ENCODE results near the gene PTN. TPM values are rescaled to one million over a fixed set of nuclear protein-coding genes. Genes with fewer than 3 reads are reported as not detected.
"Not testable (repeated sequence)": the region's sequence is repeated elsewhere in the genome, so short reads cannot be mapped to it uniquely, and the experiment has no call there.

The PTN gene
- total RNA-seq, 1 donor from 2014 or later = 5.6 TPM

GRCh38 chr7:137282043-137282442 is 61.5 kb downstream of the PTN start:
- intact Hi-C loops (cut with DNase I) = no loop called here
- ATAC-seq = no peak

DNA sequence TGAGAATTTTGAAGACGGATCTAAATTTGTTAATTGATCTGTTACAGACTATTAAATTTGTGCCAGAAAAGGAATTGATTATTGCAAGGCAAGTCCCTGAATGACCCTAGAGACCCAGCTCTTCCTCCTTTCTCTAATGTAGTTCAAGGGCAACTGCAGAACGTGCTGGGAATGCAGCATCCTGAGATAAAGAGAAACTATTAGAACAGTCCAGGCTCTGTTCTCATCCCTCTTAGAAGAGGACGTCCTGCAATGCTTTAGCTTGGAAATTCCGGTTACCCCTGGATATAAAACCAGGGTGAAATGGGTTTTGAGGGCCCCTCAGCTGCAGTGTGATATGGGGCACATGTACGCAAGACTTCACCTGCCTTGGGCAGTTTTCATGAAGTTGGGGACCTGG is 67.3 kb downstream of the PTN start:
- intact Hi-C loops (cut with DNase I) = no loop called here

More at GRCh38 chr7:137282043-137282442, 61.5 kb downstream of the PTN start:
- no peak for DNase-seq (ENCODE audit: low spot score)

DNA sequence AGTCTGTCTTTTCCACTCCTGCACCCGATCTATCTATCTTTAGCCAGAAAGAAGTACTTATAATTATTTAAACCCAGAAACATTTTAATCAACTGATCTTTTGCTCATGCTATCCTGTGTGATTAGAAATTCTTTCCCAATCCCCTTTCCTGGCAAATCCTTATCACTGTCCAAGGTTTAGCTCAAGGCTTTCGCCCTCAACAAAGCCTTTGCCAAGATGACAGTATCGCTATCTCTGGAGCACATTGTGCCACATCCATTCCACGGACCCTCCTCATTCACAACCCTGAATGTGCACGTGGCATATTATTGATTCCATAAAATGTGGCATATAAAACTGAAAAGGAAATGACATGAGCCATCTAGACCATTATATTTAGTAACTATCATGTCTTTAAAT is 71.3 kb downstream of the PTN start:
- DNase-seq (ENCODE audit: low spot score) (no peak), ATAC-seq (no peak)
- intact Hi-C loops (cut with DNase I) = no loop called here

More for the DNA sequence above, 67.3 kb downstream of the PTN start:
- ATAC-seq = no peak
- DNase-seq (ENCODE audit: low spot score) = no peak

GRCh38 chr7:137269240-137269639 is 74.3 kb downstream of the PTN start:
- intact Hi-C loops (cut with DNase I) = no loop called here
- no peak for ATAC-seq
- no peak for DNase-seq (ENCODE audit: low spot score)

- DNase-seq (ENCODE audit: low spot score); ATAC-seq; intact Hi-C loops (cut with DNase I): not testable (repeated sequence)
Observed at GRCh38 chr7:137268001-137268865, 75.3 kb downstream of the PTN start.

DNA sequence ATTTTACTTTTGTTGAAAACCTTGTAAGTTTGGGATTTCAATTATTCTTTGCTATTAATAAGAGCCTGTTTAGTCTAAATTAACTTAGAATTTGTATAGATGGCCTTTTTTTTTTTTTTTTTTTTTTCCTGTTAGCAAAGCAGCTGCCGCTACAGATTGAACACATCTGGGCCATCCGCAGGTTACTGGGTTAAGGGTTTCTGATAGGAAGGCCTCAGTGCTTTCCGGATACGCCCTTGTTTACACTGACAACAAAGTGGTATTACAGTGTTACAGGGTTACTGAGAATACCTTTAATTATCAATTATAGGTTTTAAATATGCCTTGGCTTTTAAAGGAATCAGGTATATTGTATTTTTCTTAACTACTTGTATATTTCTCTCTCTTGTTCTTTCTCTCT is 76.8 kb downstream of the PTN start:
- ATAC-seq (no peak), DNase-seq (ENCODE audit: low spot score) (no peak)
- intact Hi-C loops (cut with DNase I) = no loop called here

DNA sequence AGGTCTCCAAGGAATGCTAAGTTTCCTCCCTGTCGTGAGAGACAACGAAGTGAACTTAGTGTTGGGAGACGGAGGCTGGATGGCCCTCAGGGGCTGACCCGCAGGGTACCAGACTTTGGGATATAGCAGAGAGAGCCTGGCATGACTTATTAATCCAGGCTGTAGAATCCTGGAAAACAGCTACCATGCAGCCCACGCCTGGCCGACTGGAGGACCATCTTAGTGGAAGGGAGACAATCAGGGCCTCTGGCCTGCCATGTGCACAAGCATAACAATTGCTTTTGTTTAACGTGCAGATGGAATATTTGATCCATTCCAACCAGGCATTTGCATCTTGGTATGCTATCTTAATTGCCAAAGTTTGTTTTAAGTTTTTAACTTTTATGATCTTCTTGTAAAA is 78.1 kb downstream of the PTN start:
- intact Hi-C loops (cut with DNase I); DNase-seq (ENCODE audit: low spot score); ATAC-seq: not testable (repeated sequence)

- no peak for ATAC-seq
- intact Hi-C loops (cut with DNase I) = no loop called here
- DNase-seq (ENCODE audit: low spot score) = no peak
Observed at GRCh38 chr7:137262599-137262998, 80.9 kb downstream of the PTN start.

- ATAC-seq (no peak), DNase-seq (ENCODE audit: low spot score) (no peak)
- intact Hi-C loops (cut with DNase I) = no loop called here
Observed at GRCh38 chr7:137258552-137258951, 85.0 kb downstream of the PTN start.

DNA sequence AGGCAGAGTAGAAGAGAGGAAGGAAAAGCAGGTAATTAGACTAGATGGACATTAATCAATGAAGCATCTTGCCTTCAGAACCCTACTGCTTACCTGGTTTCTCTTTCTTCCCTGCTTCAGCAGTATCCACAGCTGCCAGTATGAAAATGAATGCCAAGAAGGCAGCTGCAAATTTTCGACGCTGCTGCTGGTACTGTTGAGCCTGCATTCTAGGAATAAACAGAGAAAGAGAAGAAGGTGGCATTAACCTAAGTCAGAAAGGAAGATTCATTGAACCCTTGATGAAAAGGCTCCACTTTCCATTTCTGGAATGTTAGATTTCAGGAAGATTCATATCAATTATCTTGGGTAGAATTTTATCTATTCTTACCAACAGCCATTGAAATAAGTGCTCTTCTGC is 88.8 kb downstream of the PTN start:
- intact Hi-C loops (cut with DNase I) = no loop called here
- DNase-seq (ENCODE audit: low spot score) (no peak), ATAC-seq (no peak)

DNA sequence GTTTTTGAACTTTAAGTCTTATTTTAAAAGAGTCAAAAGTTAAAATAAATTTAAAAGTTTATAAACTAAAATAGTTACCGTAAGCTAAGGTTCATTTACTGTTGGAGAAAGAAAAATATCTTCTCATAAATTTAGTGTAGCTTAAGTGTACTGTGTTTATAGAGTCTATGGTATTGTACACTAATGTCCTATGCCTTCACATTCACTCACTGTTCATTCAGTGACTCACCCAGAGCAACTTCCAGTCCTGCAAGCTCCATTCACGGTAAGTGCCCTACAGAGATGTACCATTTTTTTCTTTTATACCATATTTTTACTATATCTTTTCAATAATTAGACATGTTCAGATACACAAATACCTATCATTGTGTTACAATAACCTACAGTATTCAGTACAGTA is 97.6 kb downstream of the PTN start:
- intact Hi-C loops (cut with DNase I) = no loop called here
- ATAC-seq (no peak), DNase-seq (ENCODE audit: low spot score) (no peak)

DNA sequence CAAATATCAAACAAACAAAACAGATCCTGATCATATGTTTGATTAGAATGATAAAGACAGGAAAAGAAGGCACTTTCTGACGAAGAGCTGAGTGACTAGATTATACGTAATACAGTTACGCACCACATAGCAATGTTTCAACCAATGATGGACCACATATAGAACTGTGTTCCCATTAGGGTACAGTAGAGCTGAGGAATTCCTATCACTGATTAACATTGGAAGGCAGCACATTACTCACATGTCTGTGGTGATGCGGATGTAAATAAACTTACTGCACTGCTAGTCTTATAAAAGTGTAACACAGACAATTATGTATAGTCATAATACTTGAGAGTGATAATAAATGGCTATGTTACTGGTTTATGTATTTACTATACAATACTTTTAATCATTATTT is 98.3 kb downstream of the PTN start:
- intact Hi-C loops (cut with DNase I) = no loop called here
- no peak for DNase-seq (ENCODE audit: low spot score)
- ATAC-seq = no peak

DNA sequence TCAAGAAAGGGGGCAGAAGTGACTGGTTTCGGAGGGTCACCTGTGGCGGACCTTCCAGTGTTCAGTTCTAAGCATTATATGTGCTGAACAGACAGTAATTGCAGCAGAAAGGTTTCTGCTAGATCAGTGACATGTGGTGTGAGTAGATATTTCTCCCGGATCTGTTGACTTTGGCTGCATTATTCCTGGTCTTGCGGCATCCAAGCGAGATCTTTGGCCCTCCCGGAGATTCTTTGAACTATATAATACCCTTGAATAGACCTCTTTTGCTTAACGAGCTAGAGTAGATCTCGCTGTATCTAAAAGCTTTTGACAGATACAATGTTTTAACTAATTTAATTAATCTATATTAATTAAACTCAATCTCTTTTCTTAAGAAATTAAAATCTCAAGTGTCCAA is 99.8 kb downstream of the PTN start:
- peak; percentile 73 for ATAC-seq
- no peak for DNase-seq (ENCODE audit: low spot score)
- intact Hi-C loops (cut with DNase I) = no loop called here

GRCh38 chr7:137242616-137243015 is 100.9 kb downstream of the PTN start:
- intact Hi-C loops (cut with DNase I) = no loop called here
- ATAC-seq (no peak), DNase-seq (ENCODE audit: low spot score) (no peak)

DNA sequence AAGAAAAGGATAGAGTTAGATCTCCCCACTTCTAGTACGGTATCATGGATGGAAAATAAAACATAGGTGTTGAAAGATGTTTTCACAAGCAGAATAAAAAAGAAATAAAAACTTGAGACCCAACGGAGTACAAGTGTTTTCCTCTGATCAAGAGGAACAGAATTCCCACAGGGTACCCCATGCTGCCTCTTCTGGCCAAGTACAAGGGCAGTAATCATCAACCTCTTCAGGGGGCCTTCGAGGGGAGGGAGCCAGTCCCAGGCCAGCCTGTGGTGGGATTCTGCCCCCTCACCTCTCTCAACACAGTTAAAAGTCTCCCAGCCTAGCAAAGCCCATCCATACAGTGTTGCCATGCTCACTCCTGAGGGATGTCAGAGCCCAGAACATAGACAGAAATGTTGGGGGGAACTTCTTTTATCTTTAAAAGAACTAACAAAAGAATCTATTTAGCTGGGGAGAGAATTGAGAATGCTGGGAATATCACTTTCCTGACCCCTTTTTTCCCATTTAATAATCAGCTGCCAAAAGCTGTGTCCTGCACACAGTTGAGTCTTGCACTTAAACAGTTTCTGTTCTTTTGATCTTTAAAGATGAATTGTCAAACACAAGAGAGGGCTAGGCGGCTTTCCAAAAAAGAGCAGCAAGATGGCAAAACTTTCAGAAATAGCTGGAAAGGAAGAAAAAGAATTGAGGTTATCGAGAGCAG is 101.7 kb downstream of the PTN start:
- no peak for ATAC-seq
- intact Hi-C loops (cut with DNase I) = no loop called here
- no peak for DNase-seq (ENCODE audit: low spot score)

GRCh38 chr7:137239186-137239585 is 104.3 kb downstream of the PTN start:
- ATAC-seq; intact Hi-C loops (cut with DNase I); DNase-seq (ENCODE audit: low spot score): not testable (repeated sequence)

- intact Hi-C loops (cut with DNase I) = no loop called here
- ATAC-seq (no peak), DNase-seq (ENCODE audit: low spot score) (no peak)
Observed at GRCh38 chr7:137235434-137235833, 108.1 kb downstream of the PTN start.

- intact Hi-C loops (cut with DNase I) = no loop called here
- ATAC-seq = no peak
- DNase-seq (ENCODE audit: low spot score) = no peak
Observed at GRCh38 chr7:137231167-137231566, 112.4 kb downstream of the PTN start.

GRCh38 chr7:137221467-137221866 is 122.1 kb downstream of the PTN start:
- no peak for ATAC-seq
- no peak for DNase-seq (ENCODE audit: low spot score)
- intact Hi-C loops (cut with DNase I) = no loop called here

- ATAC-seq (no peak), DNase-seq (ENCODE audit: low spot score) (no peak)
- intact Hi-C loops (cut with DNase I) = no loop called here
Observed at GRCh38 chr7:137213744-137214143, 129.8 kb downstream of the PTN start.
